CD4-positive, alpha-beta T cell treated with Interleukin-12 subunit alpha and Interleukin-12 subunit beta, for 1 hour (primary cell): Measurements from ENCODE around the gene IL16.
"Not testable (repeated sequence)": the region's sequence is repeated elsewhere in the genome, so short reads cannot be mapped to it uniquely, and the experiment has no call there.

ENCODE experiments used
- DNase-seq: peaks from one replicate; pipeline ENCODE4 v3.0.0-alpha.2; 2020

The IL16 gene

GRCh38 chr15:81339851-81340250, 143.2 kb downstream of the IL16 start:
- no peak for DNase-seq

DNA sequence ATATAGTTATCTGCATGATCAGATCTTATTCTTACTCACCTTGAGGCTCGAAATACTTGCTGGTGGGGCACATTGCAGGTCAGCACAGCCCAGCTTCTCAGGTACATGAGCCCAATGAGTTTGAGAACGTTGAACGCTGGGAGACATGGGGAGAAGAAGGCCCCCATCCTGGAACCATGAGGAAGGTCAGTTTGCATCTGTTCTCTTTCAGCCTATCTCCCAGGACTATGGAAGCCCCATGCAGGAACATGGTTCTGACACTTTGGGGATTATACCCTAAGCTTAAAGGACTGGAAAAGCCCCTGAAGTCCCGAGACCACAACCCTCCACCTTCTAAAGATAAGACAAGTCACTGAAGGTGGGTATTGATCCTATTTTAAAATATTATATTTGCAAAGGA, 144.7 kb downstream of the IL16 start:
- no peak for DNase-seq

DNA sequence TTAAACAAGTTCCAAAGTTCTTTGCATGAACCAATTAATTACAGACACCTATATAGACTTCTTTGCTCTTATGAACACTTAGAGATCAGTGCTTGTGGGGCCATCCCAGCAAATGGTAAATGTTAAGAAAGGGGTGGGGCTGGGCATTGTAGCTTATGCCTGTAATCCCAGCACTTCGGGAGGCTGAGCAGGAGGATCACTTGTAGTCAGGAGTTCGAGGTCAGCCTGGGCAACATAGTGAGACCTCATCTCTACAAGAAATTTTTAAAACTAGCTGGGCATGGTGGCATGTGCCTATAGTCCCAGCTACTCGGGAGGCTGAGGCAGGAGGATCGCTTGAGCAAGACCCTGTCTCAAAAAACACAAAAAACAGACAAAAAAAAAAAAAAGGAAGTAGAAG, 146.7 kb downstream of the IL16 start:
- DNase-seq = no peak

GRCh38 chr15:81346611-81347010, 149.9 kb downstream of the IL16 start:
- no peak for DNase-seq

GRCh38 chr15:81347910-81348309, 151.2 kb downstream of the IL16 start:
- DNase-seq = no peak

DNA sequence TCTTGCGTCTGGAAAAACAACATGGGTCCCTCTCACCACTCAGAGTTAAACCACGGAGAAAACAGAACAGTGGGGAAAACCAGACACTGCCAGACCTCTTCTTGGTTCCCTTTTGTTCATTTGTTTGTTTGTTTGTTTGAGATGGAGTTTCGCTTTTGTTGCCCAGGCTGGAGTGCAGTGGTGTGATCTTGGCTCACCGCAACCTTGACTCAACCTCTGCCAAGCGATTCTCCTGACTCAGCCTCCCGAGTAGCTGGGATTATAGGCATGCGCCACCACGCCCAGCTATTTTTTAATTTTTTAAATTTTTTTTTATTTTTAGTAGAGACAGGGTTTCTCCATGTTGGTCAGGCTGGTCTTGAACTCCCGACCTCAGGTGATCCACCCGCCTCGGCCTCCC, 152.0 kb downstream of the IL16 start:
- not testable (repeated sequence) for DNase-seq

- DNase-seq = no peak
Measured at GRCh38 chr15:81349271-81349670, 152.6 kb downstream of the IL16 start.

DNA sequence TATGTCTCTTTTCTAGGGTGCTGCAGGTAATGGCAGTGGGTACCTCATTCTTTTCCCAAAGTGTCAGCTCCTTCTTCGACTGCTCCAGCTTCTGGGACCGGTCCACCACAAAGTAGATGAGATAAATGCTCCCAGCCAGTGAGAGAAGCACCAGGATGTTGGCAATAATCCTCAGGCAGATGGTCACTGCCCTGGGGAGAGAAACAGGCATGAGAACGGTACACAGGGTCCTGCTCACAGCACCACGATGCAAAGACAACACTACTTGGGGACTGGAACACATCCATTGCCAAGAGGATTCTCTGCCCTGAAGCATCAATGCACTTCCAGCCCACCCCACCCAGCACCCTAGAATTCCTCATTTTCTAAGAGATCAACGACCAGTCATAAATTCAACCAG, 155.0 kb downstream of the IL16 start:
- DNase-seq = no peak

DNA sequence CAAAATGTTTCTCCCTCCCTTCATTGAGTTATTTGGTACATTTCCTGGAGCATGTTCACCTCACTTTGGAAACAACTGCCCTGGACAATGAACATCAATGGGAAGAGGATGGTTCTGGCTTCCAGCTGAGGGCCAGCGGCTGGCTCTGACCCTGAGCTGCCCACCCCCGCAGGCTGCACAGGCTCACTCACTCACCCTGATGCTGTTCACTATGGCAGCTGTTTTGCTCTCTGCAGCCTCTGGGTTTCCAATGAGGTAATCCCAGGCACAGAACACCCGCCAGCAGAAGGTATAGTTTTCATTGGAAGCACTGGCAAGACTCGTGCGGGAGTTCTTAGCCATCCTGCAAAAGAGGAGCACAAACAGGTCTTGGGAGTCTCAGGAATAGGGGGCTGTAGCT, 159.6 kb downstream of the IL16 start:
- DNase-seq = no peak

GRCh38 chr15:81357180-81357686, 160.6 kb downstream of the IL16 start:
- no peak for DNase-seq

DNA sequence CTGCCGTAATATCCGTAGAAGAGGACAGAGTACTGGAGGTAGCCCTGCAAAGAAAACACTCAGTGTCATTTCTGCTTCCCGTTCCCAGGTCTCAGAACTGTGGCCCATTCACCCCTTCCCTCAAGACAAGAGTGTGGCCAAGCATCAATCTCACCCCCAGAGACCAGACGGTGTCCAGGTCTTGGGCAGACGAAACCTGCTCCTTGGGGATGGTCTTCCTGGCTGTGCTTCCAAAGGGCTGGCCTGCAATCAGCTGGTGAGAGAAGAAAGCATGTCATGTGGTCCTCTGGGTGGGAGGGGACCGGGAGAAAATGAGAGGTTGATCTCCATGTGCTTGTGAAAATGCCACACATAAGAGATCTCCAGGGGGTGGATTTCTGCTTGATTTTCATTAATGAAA, 161.6 kb downstream of the IL16 start:
- DNase-seq = no peak

DNA sequence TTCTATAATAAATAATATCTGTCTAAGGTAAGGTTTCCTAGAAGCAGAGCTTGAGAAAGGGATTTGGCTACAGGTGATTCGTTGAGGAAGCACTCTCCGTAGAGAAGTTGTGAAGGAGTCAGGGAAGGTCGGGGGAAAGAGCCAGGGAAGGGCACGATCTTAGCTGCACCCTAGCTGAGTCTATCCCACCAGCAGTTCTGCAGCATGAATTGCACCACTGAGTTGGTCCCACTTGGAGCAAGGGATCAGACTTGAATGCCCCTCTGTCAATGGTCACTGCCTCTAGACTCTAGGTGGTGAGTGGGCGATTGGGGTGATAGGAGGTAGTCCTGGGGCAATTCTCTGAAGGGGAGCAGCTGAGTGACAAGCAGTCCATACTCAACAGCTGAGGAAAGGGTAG, 163.8 kb downstream of the IL16 start:
- no peak for DNase-seq

GRCh38 chr15:81361891-81362290, 165.2 kb downstream of the IL16 start:
- no peak for DNase-seq

GRCh38 chr15:81362790-81363189, 166.1 kb downstream of the IL16 start:
- DNase-seq = no peak

- no peak for DNase-seq
Measured at GRCh38 chr15:81363276-81363675, 166.6 kb downstream of the IL16 start.
